GM06990 (cell line): ENCODE measurements around the gene RDH8.

Experiments
- DNase-seq: peaks from one replicate; pipeline ENCODE4 v3.0.0-alpha.2; 2011; ENCODE audit not compliant: insufficient read length; ENCODE audit errors: extremely low read depth
- H3K27me3 ChIP-seq: replicated peaks from 2 replicates; pipeline ENCODE4 v1.6.0; 2011; ENCODE audit warnings: low read length; ENCODE audit not compliant: control insufficient read depth, insufficient read depth
- H3K36me3 ChIP-seq: 2 replicates; pipeline ENCODE4 v1.5.1; 2011; ENCODE audit warnings: low read length; ENCODE audit not compliant: control insufficient read depth, insufficient read depth
- H3K4me3 ChIP-seq: replicated peaks from 2 replicates; pipeline ENCODE4 v1.5.1; 2011; ENCODE audit warnings: low read depth, mild to moderate bottlenecking, control low read depth, low read length
- TF ChIP-seq, protein P1 (sequence below): IDR thresholded peaks from 2 replicates; pipeline ENCODE4 v1.5.1; 2011; ENCODE audit warnings: low read length, control low read depth, mild to moderate bottlenecking, inconsistent platforms; ENCODE audit not compliant: insufficient read depth, poor library complexity, severe bottlenecking

Gene RDH8, protein sequence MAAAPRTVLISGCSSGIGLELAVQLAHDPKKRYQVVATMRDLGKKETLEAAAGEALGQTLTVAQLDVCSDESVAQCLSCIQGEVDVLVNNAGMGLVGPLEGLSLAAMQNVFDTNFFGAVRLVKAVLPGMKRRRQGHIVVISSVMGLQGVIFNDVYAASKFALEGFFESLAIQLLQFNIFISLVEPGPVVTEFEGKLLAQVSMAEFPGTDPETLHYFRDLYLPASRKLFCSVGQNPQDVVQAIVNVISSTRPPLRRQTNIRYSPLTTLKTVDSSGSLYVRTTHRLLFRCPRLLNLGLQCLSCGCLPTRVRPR

GRCh38 chr19:10013316-10013715 lies at the start of gene RDH8:
Gene RDH8, plus strand, starts transcription at chr19:10013483. Its CDS starts 15 bp downstream, at chr19:10013498.
- H3K4me3 ChIP-seq, result no peak within 1 kb of the TSS
- TF ChIP-seq, protein P1, sequence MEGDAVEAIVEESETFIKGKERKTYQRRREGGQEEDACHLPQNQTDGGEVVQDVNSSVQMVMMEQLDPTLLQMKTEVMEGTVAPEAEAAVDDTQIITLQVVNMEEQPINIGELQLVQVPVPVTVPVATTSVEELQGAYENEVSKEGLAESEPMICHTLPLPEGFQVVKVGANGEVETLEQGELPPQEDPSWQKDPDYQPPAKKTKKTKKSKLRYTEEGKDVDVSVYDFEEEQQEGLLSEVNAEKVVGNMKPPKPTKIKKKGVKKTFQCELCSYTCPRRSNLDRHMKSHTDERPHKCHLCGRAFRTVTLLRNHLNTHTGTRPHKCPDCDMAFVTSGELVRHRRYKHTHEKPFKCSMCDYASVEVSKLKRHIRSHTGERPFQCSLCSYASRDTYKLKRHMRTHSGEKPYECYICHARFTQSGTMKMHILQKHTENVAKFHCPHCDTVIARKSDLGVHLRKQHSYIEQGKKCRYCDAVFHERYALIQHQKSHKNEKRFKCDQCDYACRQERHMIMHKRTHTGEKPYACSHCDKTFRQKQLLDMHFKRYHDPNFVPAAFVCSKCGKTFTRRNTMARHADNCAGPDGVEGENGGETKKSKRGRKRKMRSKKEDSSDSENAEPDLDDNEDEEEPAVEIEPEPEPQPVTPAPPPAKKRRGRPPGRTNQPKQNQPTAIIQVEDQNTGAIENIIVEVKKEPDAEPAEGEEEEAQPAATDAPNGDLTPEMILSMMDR, result no peak
- DNase-seq, result no peak
- no peaks in the 10 kb centered on the region for H3K36me3 ChIP-seq
- H3K27me3 ChIP-seq, result peaks cover 5% of the 10 kb centered on the region

DNA sequence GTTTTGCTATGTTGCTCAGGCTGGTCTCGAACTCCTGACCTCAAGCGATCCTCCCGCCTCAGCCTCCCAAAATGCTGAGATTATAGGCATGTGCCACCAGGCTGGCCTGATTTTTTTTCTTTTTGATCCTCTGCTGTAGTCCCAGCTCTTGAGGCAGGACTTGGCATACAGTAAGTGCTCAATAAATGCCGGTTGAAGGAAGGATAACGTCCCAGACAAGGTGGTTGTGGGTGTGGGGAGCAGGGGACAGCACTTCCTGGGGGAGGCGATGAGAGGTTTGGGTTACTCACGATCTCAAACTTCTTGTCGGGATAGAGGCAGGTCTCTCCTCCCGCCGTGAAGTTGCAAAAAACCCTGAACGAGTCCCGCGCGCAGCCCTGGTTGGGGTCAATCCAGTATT lies 47.3 kb upstream of the RDH8 start:
- H3K4me3 ChIP-seq, result no peak overlapping the region
- no peaks in the 10 kb centered on the region for H3K36me3 ChIP-seq
- H3K27me3 ChIP-seq, result no peaks in the 10 kb centered on the region; the same call in 1 of the 2 replicates
- no peak for DNase-seq
- TF ChIP-seq, protein P1, result no peak

- Histone ChIP-seq H3K4me3 (no peak overlapping the region), H3K27me3 (no peaks in the 10 kb centered on the region; the same call in 1 of the 2 replicates), H3K36me3 (no peaks in the 10 kb centered on the region)
- DNase-seq, result no peak
- TF ChIP-seq, protein P1, result no peak
Measured at GRCh38 chr19:9966448-9966847, 46.8 kb upstream of the RDH8 start.

- TF ChIP-seq, protein P1, result no peak
- H3K27me3 ChIP-seq, result no peaks in the 10 kb centered on the region; the same call in 1 of the 2 replicates
Measured at GRCh38 chr19:9967326-9967725, 46.0 kb upstream of the RDH8 start.

GRCh38 chr19:9968820-9969687 lies 44.2 kb upstream of the RDH8 start:
- Histone ChIP-seq H3K36me3 (no peaks in the 10 kb centered on the region), H3K27me3 (no peaks in the 10 kb centered on the region; the same call in 1 of the 2 replicates), H3K4me3 (no peak overlapping the region)
- TF ChIP-seq, protein P1, result no peak
- no peak for DNase-seq

More at GRCh38 chr19:9967326-9967725, 46.0 kb upstream of the RDH8 start:
- H3K4me3 ChIP-seq, result no peak overlapping the region
- DNase-seq, result no peak
- H3K36me3 ChIP-seq, result no peaks in the 10 kb centered on the region
